Urinary bladder (tissue), 4 donors: ENCODE measurements around the gene WFIKKN1. TPM values are rescaled to one million over a fixed set of nuclear protein-coding genes. Genes with fewer than 3 reads are reported as not detected.

Source experiments
- DNase-seq: peaks from one replicate; pipeline ENCODE4 v3.0.0-alpha.2; 2015; ENCODE audit errors: extremely low spot score
- H3K27ac ChIP-seq: one replicate; pipeline ENCODE4 v1.5.1; 2013; ENCODE audit warnings: low read depth, mild to moderate bottlenecking, moderate library complexity
- H3K36me3 ChIP-seq: one replicate; pipeline ENCODE4 v1.6.1; 2013; ENCODE audit warnings: mild to moderate bottlenecking, moderate library complexity; ENCODE audit not compliant: insufficient read depth
- H3K4me1 ChIP-seq: one replicate; pipeline ENCODE4 v1.6.1; 2013; ENCODE audit warnings: mild to moderate bottlenecking, moderate library complexity; ENCODE audit not compliant: insufficient read depth
- H3K4me3 ChIP-seq: one replicate; pipeline ENCODE4 v1.5.1; 2013; ENCODE audit warnings: low read depth, low read length
- WGBS: extraction: QIAGEN DNeasy Blood & Tissue Kit; methylation state at CpG from one replicate; pipeline ENCODE4 v1.1.7; 2013; 5-methylcytosine and 5-hydroxymethylcytosine counted together
- polyA plus RNA-seq: library from polyadenylated mRNA; stranded (reverse); fragments of 200-250 nt; gene quantifications from one replicate; pipeline ENCODE4 v1.2.3, GENCODE V29; 2013
- total RNA-seq: library from RNA; depleted of rRNA; stranded (reverse); fragments of >200 nt; gene quantifications from one replicate; pipeline ENCODE4 v1.2.3, GENCODE V29; 2014
- donor health status: healthy with polysubstance abuse.
- donor health status: healthy.

WFIKKN1 gene
- total and polyA plus RNA-seq, 2 donors, result 0.30 to 0.37 TPM

GRCh38 chr16:643050-643368 lies 12.2 kb downstream of the WFIKKN1 start:
- no peak for DNase-seq
- H3K36me3 ChIP-seq, result no peaks in the 10 kb centered on the region
- peaks cover 3% of the 10 kb centered on the region for H3K4me1 ChIP-seq
- whole genome bisulfite sequencing, result 88% methylated on average over 13 of the region's 13 CpGs
- H3K4me3 ChIP-seq, result no peak overlapping the region
- no peak overlapping the region for H3K27ac ChIP-seq

GRCh38 chr16:644556-644955 lies 13.8 kb downstream of the WFIKKN1 start:
- H3K4me1 ChIP-seq, result peaks cover 3% of the 10 kb centered on the region
- WGBS, result 90% methylated on average over 12 of the region's 12 CpGs
- no peak for DNase-seq
- H3K27ac ChIP-seq, result no peak overlapping the region
- H3K36me3 ChIP-seq, result no peaks in the 10 kb centered on the region
- H3K4me3 ChIP-seq, result no peak overlapping the region

GRCh38 chr16:645852-646678 lies 15.3 kb downstream of the WFIKKN1 start:
- no peaks in the 10 kb centered on the region for H3K36me3 ChIP-seq
- WGBS, result 75% methylated on average over 32 of the region's 32 CpGs
- DNase-seq, result no peak
- H3K4me3 ChIP-seq, result no peak overlapping the region
- H3K4me1 ChIP-seq, result no peaks in the 10 kb centered on the region
- no peak overlapping the region for H3K27ac ChIP-seq

GRCh38 chr16:646679-647172 lies 15.9 kb downstream of the WFIKKN1 start:
- H3K4me3 ChIP-seq, result no peak overlapping the region
- WGBS, result 78% methylated on average over 22 of the region's 22 CpGs
- no peak for DNase-seq
- H3K27ac ChIP-seq, result no peak overlapping the region
- no peaks in the 10 kb centered on the region for H3K36me3 ChIP-seq
- H3K4me1 ChIP-seq, result no peaks in the 10 kb centered on the region

- no peak for DNase-seq
- H3K4me1 ChIP-seq, result no peaks in the 10 kb centered on the region
- no peak overlapping the region for H3K27ac ChIP-seq
- no peak overlapping the region for H3K4me3 ChIP-seq
- WGBS, result 84% methylated on average over 25 of the region's 25 CpGs
- no peaks in the 10 kb centered on the region for H3K36me3 ChIP-seq
These were observed 16.6 kb downstream of the WFIKKN1 start for GRCh38 chr16:647173-647902.

- H3K36me3 ChIP-seq, result no peaks in the 10 kb centered on the region
- no peak for DNase-seq
- H3K4me1 ChIP-seq, result no peaks in the 10 kb centered on the region
- peak overlapping the region; percentile 81 for H3K4me3 ChIP-seq
- 36% methylated on average over 24 of the region's 24 CpGs for WGBS
- H3K27ac ChIP-seq, result peak overlapping the region; percentile 81
These were observed 17.4 kb downstream of the WFIKKN1 start for GRCh38 chr16:648071-648780.

GRCh38 chr16:648781-649589 lies 18.2 kb downstream of the WFIKKN1 start, which contains the start of gene WDR90:
Gene WDR90 (plus strand): TSS chr16:649365. CDS start chr16:649417, 52 bp downstream.
- Histone ChIP-seq H3K36me3 (no peaks in the 10 kb centered on the region), H3K27ac (peak within 1 kb of the TSS; percentile 81), H3K4me1 (no peaks in the 10 kb centered on the region), H3K4me3 (peak within 1 kb of the TSS; percentile 81)
- 1% methylated on average over 91 of the region's 91 CpGs for WGBS
- DNase-seq, result peak; percentile 59

GRCh38 chr16:649631-650030 lies 18.8 kb downstream of the WFIKKN1 start:
- Histone ChIP-seq H3K4me1 (no peaks in the 10 kb centered on the region), H3K36me3 (no peaks in the 10 kb centered on the region), H3K27ac (no peak overlapping the region), H3K4me3 (peak overlapping the region; percentile 81)
- WGBS, result 1% methylated on average over 44 of the region's 44 CpGs
- DNase-seq, result no peak

- H3K36me3 ChIP-seq, result no peaks in the 10 kb centered on the region
- H3K27ac ChIP-seq, result no peak overlapping the region
- no peaks in the 10 kb centered on the region for H3K4me1 ChIP-seq
- 90% methylated on average over 22 of the region's 22 CpGs for WGBS
- H3K4me3 ChIP-seq, result no peak overlapping the region
- no peak for DNase-seq
These were observed 21.1 kb downstream of the WFIKKN1 start for GRCh38 chr16:651844-652243.

GRCh38 chr16:652454-653305 lies 21.9 kb downstream of the WFIKKN1 start:
- DNase-seq, result no peak
- Histone ChIP-seq H3K4me3 (no peak overlapping the region), H3K36me3 (no peaks in the 10 kb centered on the region), H3K27ac (no peak overlapping the region), H3K4me1 (no peaks in the 10 kb centered on the region)
- WGBS, result 81% methylated on average over 28 of the region's 28 CpGs

- H3K4me3 ChIP-seq, result no peak overlapping the region
- no peaks in the 10 kb centered on the region for H3K4me1 ChIP-seq
- no peak for DNase-seq
- no peaks in the 10 kb centered on the region for H3K36me3 ChIP-seq
- WGBS, result 90% methylated on average over 12 of the region's 12 CpGs
- no peak overlapping the region for H3K27ac ChIP-seq
These were observed 23.2 kb downstream of the WFIKKN1 start for GRCh38 chr16:654034-654433.

GRCh38 chr16:657487-657886 lies 26.7 kb downstream of the WFIKKN1 start:
- Histone ChIP-seq H3K4me1 (no peaks in the 10 kb centered on the region), H3K36me3 (no peaks in the 10 kb centered on the region), H3K27ac (no peak overlapping the region), H3K4me3 (no peak overlapping the region)
- WGBS, result 94% methylated on average over 22 of the region's 22 CpGs
- no peak for DNase-seq
